ENCODE data around the gene NFIX. TPM values are rescaled to one million over a fixed set of nuclear protein-coding genes. Genes with fewer than 3 reads are reported as not detected.

The NFIX gene
- total and polyA plus RNA-seq, 2 experiments from 2014 or later: 0.06 to 0.14 TPM

DNA sequence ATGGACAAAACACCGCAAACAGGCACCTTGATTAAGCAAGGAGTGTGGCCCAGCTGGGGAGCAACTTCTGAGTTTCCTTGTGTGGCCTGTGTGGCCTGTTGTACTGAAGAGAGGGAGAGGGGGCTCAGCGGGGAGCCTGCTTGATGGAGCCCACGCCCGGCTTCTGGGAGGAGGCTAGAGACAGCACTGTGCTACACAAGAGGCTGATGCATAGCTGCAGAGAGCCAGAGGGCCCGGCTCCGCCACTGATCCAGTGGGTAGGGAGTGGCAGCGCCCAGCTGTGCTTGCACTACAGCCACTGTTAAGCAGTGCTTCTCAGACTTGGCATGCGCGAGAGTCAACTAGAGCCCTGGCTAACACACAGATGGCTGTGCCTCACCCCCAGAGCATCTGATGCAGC lies 88.4 kb downstream of the NFIX start:
- Histone ChIP-seq H3K4me1 (ENCODE audit: insufficient read depth) (peaks cover 16% of the 10 kb centered on the region), H3F3A (replicated peaks; ENCODE audit: low read depth) (0 out of 2 replicates have a peak, but pooled peaks cover 11% of the 10 kb centered on the region), H3K36me3 (ENCODE audit: insufficient read depth) (no peaks in the 10 kb centered on the region), H3K4me2 (no peak overlapping the region), H3K79me2 (replicated peaks; ENCODE audit: insufficient read depth) (no peaks in the 10 kb centered on the region), H3K27me3 (ENCODE audit: insufficient read depth) (no peaks in the 10 kb centered on the region; the same call in 1 of the 2 replicates), H3K27ac (ENCODE audit: low read depth) (no peak overlapping the region), H3K4me3 (no peak overlapping the region), H2AFZ (peak overlapping the region; percentile 92; the same call in 1 of the 2 replicates), H4K20me1 (replicated peaks; ENCODE audit: insufficient read depth) (no peaks in the 10 kb centered on the region), H3K9me2 (ENCODE audit: insufficient read depth) (no peaks in the 10 kb centered on the region)
- no peak overlapping the region; the same call in 2 of the 3 replicates for H3K4me3 Mint-ChIP-seq
- ATAC-seq (peak; percentile 6; the same call in 1 of the 3 replicates), DNase-seq (ENCODE audit: low spot score) (no peak)
- no peaks in the 10 kb centered on the region; the same call in 2 of the 3 replicates for H3K9me3 Mint-ChIP-seq
- H3K27ac Mint-ChIP-seq: no peak overlapping the region
- H3K4me1 Mint-ChIP-seq: peaks cover 32% of the 10 kb centered on the region
- peaks cover 45% of the 10 kb centered on the region for H3K27me3 Mint-ChIP-seq (ENCODE audit: insufficient read depth, low read depth, poor library complexity)
- no peak for TF ChIP-seq EZH2 (IDR thresholded peaks at IDR 0.05; ENCODE audit: low read depth, unreplicated experiment)
- TF ChIP-seq, protein P1, sequence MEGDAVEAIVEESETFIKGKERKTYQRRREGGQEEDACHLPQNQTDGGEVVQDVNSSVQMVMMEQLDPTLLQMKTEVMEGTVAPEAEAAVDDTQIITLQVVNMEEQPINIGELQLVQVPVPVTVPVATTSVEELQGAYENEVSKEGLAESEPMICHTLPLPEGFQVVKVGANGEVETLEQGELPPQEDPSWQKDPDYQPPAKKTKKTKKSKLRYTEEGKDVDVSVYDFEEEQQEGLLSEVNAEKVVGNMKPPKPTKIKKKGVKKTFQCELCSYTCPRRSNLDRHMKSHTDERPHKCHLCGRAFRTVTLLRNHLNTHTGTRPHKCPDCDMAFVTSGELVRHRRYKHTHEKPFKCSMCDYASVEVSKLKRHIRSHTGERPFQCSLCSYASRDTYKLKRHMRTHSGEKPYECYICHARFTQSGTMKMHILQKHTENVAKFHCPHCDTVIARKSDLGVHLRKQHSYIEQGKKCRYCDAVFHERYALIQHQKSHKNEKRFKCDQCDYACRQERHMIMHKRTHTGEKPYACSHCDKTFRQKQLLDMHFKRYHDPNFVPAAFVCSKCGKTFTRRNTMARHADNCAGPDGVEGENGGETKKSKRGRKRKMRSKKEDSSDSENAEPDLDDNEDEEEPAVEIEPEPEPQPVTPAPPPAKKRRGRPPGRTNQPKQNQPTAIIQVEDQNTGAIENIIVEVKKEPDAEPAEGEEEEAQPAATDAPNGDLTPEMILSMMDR (conservative IDR thresholded peaks at IDR 0.05; ENCODE audit: low read depth in 2 of 2): no peak
- no peak for TF ChIP-seq NANOG (IDR thresholded peaks at IDR 0.05; ENCODE audit: borderline replicate concordance)
- no peak for TF ChIP-seq EZH2phosphoT487 (IDR thresholded peaks at IDR 0.05; ENCODE audit: unreplicated experiment)
- TF ChIP-seq ZNF114 (CRISPR knock-in tag; IDR thresholded peaks at IDR 0.05): no peak
- TF ChIP-seq JUNB (IDR thresholded peaks at IDR 0.05; ENCODE audit: unreplicated experiment): no peak
- no peak for TF ChIP-seq CREB1 (CRISPR knock-in tag; IDR thresholded peaks at IDR 0.05; ENCODE audit: low read depth)
- no peaks in the 10 kb centered on the region for H3K36me3 Mint-ChIP-seq (ENCODE audit: low read depth)

DNA sequence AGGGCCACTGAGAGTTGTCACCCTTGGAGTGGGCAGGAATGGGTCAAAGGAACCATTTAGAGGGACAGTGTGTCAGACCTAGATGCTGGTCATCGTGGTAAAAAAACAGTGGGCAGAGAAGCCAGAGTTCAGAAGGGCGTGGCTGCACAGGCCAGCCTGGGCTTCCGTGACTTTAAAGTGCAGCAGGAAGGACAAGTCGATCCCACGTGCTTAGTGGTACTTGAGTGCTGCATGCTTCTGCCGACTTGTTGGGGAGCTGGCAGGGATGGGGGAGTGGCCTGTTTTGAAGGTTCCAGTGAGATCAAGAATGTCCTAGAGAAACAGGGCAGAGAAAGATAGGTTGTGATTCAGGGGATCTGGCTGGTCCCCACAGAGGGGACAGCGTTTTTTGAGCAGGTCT lies 90.4 kb downstream of the NFIX start:
- Histone ChIP-seq H3K4me3 (no peak overlapping the region), H3K9me2 (ENCODE audit: insufficient read depth) (no peaks in the 10 kb centered on the region), H3K27me3 (ENCODE audit: insufficient read depth) (no peaks in the 10 kb centered on the region), H4K20me1 (replicated peaks; ENCODE audit: insufficient read depth) (no peaks in the 10 kb centered on the region), H2AFZ (no peak overlapping the region), H3K4me2 (no peak overlapping the region), H3K27ac (ENCODE audit: low read depth) (no peak overlapping the region), H3K36me3 (ENCODE audit: insufficient read depth) (no peaks in the 10 kb centered on the region), H3K4me1 (ENCODE audit: insufficient read depth) (peaks cover 8% of the 10 kb centered on the region; the same call in 1 of the 2 replicates), H3K79me2 (replicated peaks; ENCODE audit: insufficient read depth) (no peaks in the 10 kb centered on the region), H3F3A (replicated peaks; ENCODE audit: low read depth) (0 out of 2 replicates have a peak, but pooled peaks cover 11% of the 10 kb centered on the region)
- H3K27me3 Mint-ChIP-seq (ENCODE audit: insufficient read depth, low read depth, poor library complexity): peaks cover 39% of the 10 kb centered on the region
- ATAC-seq: no peak
- peaks cover 28% of the 10 kb centered on the region for H3K4me1 Mint-ChIP-seq
- no peak for DNase-seq (ENCODE audit: low spot score)
- no peak overlapping the region for H3K27ac Mint-ChIP-seq
- H3K4me3 Mint-ChIP-seq: no peak overlapping the region
- no peaks in the 10 kb centered on the region; the same call in 2 of the 3 replicates for H3K9me3 Mint-ChIP-seq
- no peaks in the 10 kb centered on the region for H3K36me3 Mint-ChIP-seq (ENCODE audit: low read depth)
- TF ChIP-seq EZH2phosphoT487 (IDR thresholded peaks at IDR 0.05; ENCODE audit: unreplicated experiment) (no peak), EZH2 (IDR thresholded peaks at IDR 0.05; ENCODE audit: low read depth, unreplicated experiment) (no peak), CREB1 (CRISPR knock-in tag; IDR thresholded peaks at IDR 0.05; ENCODE audit: low read depth) (no peak), NANOG (IDR thresholded peaks at IDR 0.05; ENCODE audit: borderline replicate concordance) (no peak), ZNF331 (CRISPR knock-in tag; IDR thresholded peaks at IDR 0.05; ENCODE audit: low read depth) (no peak), POLR2AphosphoS5 (IDR thresholded peaks at IDR 0.05; ENCODE audit: low read depth) (no peak), STAT1 (IDR thresholded peaks at IDR 0.05; ENCODE audit: unreplicated experiment) (no peak)
- TF ChIP-seq, protein P1 (conservative IDR thresholded peaks at IDR 0.05; ENCODE audit: low read depth in 2 of 2): no peak
- TF ChIP-seq, protein P2, sequence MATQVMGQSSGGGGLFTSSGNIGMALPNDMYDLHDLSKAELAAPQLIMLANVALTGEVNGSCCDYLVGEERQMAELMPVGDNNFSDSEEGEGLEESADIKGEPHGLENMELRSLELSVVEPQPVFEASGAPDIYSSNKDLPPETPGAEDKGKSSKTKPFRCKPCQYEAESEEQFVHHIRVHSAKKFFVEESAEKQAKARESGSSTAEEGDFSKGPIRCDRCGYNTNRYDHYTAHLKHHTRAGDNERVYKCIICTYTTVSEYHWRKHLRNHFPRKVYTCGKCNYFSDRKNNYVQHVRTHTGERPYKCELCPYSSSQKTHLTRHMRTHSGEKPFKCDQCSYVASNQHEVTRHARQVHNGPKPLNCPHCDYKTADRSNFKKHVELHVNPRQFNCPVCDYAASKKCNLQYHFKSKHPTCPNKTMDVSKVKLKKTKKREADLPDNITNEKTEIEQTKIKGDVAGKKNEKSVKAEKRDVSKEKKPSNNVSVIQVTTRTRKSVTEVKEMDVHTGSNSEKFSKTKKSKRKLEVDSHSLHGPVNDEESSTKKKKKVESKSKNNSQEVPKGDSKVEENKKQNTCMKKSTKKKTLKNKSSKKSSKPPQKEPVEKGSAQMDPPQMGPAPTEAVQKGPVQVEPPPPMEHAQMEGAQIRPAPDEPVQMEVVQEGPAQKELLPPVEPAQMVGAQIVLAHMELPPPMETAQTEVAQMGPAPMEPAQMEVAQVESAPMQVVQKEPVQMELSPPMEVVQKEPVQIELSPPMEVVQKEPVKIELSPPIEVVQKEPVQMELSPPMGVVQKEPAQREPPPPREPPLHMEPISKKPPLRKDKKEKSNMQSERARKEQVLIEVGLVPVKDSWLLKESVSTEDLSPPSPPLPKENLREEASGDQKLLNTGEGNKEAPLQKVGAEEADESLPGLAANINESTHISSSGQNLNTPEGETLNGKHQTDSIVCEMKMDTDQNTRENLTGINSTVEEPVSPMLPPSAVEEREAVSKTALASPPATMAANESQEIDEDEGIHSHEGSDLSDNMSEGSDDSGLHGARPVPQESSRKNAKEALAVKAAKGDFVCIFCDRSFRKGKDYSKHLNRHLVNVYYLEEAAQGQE (IDR thresholded peaks at IDR 0.05; ENCODE audit: unreplicated experiment): no peak

Measured in GM23338 (cell line).